Panc1 (cell line): Measurements from ENCODE around the gene PROZ. TPM values are rescaled to one million over a fixed set of nuclear protein-coding genes. Genes with fewer than 3 reads are reported as not detected.
A peak's percentile ranks its signal among the peaks of the same experiment; 100 is the strongest.

ENCODE experiments used
- ATAC-seq: fragments of 200-7000 bp; cut with Tn5 transposase; 2 replicates; pipeline ENCODE4 v1.9.1; 2020; ENCODE audit warnings: mild to moderate bottlenecking, moderate library complexity
- Bru-seq: library from RNA; stranded (reverse); fragments of 400-500 nt; gene quantifications from one replicate; lab custom pipeline; 2021; lab: Mats Ljungman, UMichigan
- BruChase-seq, 2 experiments: library from RNA; stranded (reverse); fragments of 400-500 nt; gene quantifications; one replicate each; lab custom pipeline; 2021; lab: Mats Ljungman, UMichigan
- BruUV-seq: library from RNA; stranded (reverse); fragments of 400-500 nt; replicated peaks from 2 replicates; lab custom pipeline; 2021; lab: Mats Ljungman, UMichigan
- CTCF ChIA-PET: fragments of 300-600 bp; sonication (Branson Sonifier 250); formaldehyde crosslinking; loops from one replicate; lab custom pipeline; 2022; ENCODE audit warnings: antibody characterized with exemption; lab: Charles Lee
- POLR2A ChIA-PET: fragments of 300-600 bp; sonication (Branson Sonifier 250); formaldehyde crosslinking; loops from one replicate; lab custom pipeline; 2022; ENCODE audit warnings: antibody characterized with exemption; lab: Charles Lee
- DNase-seq: peaks from one replicate; pipeline ENCODE4 v3.0.0-alpha.2; 2010; ENCODE audit warnings: low read depth, low spot score
- H3K27ac ChIP-seq: 2 replicates; pipeline ENCODE4 v1.5.1; 2011; ENCODE audit warnings: mild to moderate bottlenecking, low read length, inconsistent platforms
- H3K27me3 ChIP-seq: fragments of 200-500 bp; sonication (Bioruptor generic); 2 replicates; pipeline ENCODE4 v1.6.0; 2014; ENCODE audit warnings: low read length, inconsistent platforms; ENCODE audit not compliant: control insufficient read depth, insufficient read depth
- H3K36me3 ChIP-seq: fragments of 200-500 bp; sonication (Bioruptor generic); 2 replicates; pipeline ENCODE4 v1.5.1; 2014; ENCODE audit warnings: inconsistent platforms, mild to moderate bottlenecking, low read length, moderate library complexity; ENCODE audit not compliant: control insufficient read depth, insufficient read depth
- H3K4me1 ChIP-seq: 2 replicates; pipeline ENCODE4 v1.5.1; 2011; ENCODE audit warnings: inconsistent platforms, mild to moderate bottlenecking, low read length, moderate library complexity; ENCODE audit not compliant: control insufficient read depth, insufficient read depth
- H3K4me3 ChIP-seq, 2 experiments: 2 replicates each; pipeline ENCODE4 v1.5.1; 2011 to 2012; ENCODE audit warnings: low read depth in 2 of 2, low read length in 2 of 2, mild to moderate bottlenecking in 2 of 2, inconsistent platforms in 1 of 2, moderate library complexity in 1 of 2
- H3K9me3 ChIP-seq: fragments of 200-500 bp; sonication (Bioruptor generic); 2 replicates; pipeline ENCODE4 v1.5.1; 2014; ENCODE audit warnings: low read depth, mild to moderate bottlenecking, inconsistent platforms, low read length, moderate library complexity; ENCODE audit not compliant: control insufficient read depth, insufficient read depth
- POLR2AphosphoS5 ChIP-seq: IDR thresholded peaks from 2 replicates; pipeline ENCODE4 v1.6.1; 2012; ENCODE audit warnings: mild to moderate bottlenecking, low read depth, low read length, moderate library complexity
- SIN3A ChIP-seq: IDR thresholded peaks from 2 replicates; pipeline ENCODE4 v1.6.1; 2012; ENCODE audit warnings: low read depth, mild to moderate bottlenecking, low read length, moderate library complexity, borderline replicate concordance; ENCODE audit not compliant: insufficient read depth
- TCF7L2 ChIP-seq: IDR thresholded peaks from 2 replicates; pipeline ENCODE4 v1.6.1; 2011; ENCODE audit warnings: mild to moderate bottlenecking, low read depth, low read length, inconsistent platforms
- in situ Hi-C: cut with HindIII; loops from 2 replicates; pipeline ENCODE4 v1.10.0; 2016; ENCODE audit warnings: low sequenced_read_pairs, low pct_unique_long_range_greater_than_20kb
- intact Hi-C: fragments of 100-400 bp; cut with micrococcal nuclease; formaldehyde crosslinking; loops from one replicate; pipeline ENCODE4 v1.10.0; 2022; ENCODE audit not compliant: unreplicated experiment
- long read RNA-seq: library from polyadenylated mRNA; unstranded; transcript quantifications from one replicate; pipeline ENCODE4 v2.0.0, GENCODE V29; 2021; ENCODE audit not compliant: unreplicated experiment
- polyA plus RNA-seq: library from polyadenylated mRNA; unstranded; fragments of >200 nt; gene quantifications from one replicate; pipeline ENCODE4 v1.2.1, GENCODE V29; 2012; ENCODE audit warnings: missing spikeins; ENCODE audit not compliant: insufficient read length
- total RNA-seq: library from RNA; stranded (reverse); gene quantifications from one replicate; pipeline ENCODE4 v1.2.1, GENCODE V29; 2021; ENCODE audit not compliant: unreplicated experiment
- TF ChIP-seq, protein P1 (sequence below), 2 experiments: IDR thresholded peaks; 2 replicates each; pipeline ENCODE4 v1.6.1; 2011 to 2012; ENCODE audit warnings: low read depth in 2 of 2, control low read depth in 1 of 2, low read length in 1 of 2, mild to moderate bottlenecking in 1 of 2, moderate library complexity in 1 of 2; ENCODE audit not compliant: insufficient read depth in 1 of 2
- TF ChIP-seq, protein P2 (sequence below): fragments of 450-650 bp; IDR thresholded peaks from 2 replicates; pipeline ENCODE4 v1.5.1; 2017; ENCODE audit warnings: mild to moderate bottlenecking

Gene PROZ
- total RNA-seq: not detected
- 0.29 TPM for polyA plus RNA-seq
- not detected for Bru-seq, nascent RNA
- percentile 6 among the genes with signal in this experiment for BruChase-seq, experiment 1, labeled RNA remaining after a 2-hour chase
- percentile 7 among the genes with signal in this experiment for BruChase-seq, experiment 2, labeled RNA remaining after a 6-hour chase
- long read RNA-seq: 0 reads

DNA sequence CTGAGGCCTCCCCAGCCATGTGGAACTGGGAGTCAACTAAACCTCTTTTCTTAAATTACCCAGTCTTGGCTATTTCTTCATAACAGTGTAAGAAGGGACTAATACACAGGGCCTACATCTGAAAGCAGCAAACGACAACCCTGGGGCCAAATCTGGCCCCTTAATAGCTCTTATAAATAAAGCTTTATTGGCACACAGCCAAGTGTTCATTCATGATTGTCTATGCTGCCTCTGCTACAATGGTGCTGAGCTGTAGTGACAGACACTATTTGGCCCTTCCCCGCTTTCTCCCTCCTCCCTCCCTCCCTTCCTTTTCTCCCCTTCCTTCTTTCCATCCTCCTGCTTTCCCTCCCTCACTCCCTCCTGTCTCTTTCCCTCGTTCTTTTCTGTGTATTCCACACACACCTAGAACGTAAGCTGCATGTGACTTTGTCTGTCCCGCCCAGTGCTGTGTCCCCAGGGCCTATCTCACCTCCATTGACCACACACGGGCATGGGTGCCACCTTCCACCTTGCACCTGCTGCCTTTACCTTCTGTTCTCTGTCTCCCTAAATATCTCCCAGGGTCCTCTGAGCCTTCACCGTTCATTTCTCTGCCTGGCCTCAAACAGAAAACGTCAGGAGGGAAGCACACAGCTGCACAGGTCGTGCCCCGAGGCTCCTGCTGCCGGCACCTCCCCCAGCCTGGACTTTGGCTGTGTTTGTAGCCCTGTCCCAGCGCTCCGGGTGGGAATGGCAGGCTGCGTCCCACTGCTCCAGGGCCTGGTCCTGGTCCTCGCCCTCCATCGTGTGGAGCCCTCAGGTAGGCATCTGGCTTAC, at the start of gene PROZ:
Gene PROZ (plus strand): TSS at position 720 of the 819 bp plus-strand sequence. CDS start 13 bp downstream, at position 733.
- Histone ChIP-seq H3K4me3 (no peak within 1 kb of the TSS), H3K27me3 (no peaks in the 10 kb centered on the region), H3K27ac (no peak within 1 kb of the TSS), H3K4me1 (no peaks in the 10 kb centered on the region; the same call in 1 of the 2 replicates), H3K36me3 (no peaks in the 10 kb centered on the region), H3K9me3 (no peaks in the 10 kb centered on the region)
- DNase-seq: no peak
- intact Hi-C loops (no loop called here), in situ Hi-C loops (no loop called here)
- ChIA-PET POLR2A (no interaction called here), CTCF (interaction anchor here (0.6 kb wide), 1 partner anchor 249 kb away, joined by 3 read pairs; no protein-coding TSS in a partner anchor)
- no TSS peak for BruUV-seq
- ATAC-seq: no peak
- TF ChIP-seq POLR2AphosphoS5 (no peak), TCF7L2 (no peak), SIN3A (no peak)
- TF ChIP-seq, protein P1, sequence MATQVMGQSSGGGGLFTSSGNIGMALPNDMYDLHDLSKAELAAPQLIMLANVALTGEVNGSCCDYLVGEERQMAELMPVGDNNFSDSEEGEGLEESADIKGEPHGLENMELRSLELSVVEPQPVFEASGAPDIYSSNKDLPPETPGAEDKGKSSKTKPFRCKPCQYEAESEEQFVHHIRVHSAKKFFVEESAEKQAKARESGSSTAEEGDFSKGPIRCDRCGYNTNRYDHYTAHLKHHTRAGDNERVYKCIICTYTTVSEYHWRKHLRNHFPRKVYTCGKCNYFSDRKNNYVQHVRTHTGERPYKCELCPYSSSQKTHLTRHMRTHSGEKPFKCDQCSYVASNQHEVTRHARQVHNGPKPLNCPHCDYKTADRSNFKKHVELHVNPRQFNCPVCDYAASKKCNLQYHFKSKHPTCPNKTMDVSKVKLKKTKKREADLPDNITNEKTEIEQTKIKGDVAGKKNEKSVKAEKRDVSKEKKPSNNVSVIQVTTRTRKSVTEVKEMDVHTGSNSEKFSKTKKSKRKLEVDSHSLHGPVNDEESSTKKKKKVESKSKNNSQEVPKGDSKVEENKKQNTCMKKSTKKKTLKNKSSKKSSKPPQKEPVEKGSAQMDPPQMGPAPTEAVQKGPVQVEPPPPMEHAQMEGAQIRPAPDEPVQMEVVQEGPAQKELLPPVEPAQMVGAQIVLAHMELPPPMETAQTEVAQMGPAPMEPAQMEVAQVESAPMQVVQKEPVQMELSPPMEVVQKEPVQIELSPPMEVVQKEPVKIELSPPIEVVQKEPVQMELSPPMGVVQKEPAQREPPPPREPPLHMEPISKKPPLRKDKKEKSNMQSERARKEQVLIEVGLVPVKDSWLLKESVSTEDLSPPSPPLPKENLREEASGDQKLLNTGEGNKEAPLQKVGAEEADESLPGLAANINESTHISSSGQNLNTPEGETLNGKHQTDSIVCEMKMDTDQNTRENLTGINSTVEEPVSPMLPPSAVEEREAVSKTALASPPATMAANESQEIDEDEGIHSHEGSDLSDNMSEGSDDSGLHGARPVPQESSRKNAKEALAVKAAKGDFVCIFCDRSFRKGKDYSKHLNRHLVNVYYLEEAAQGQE (IDR thresholded peaks at IDR 0.05; ENCODE audit: insufficient read depth in 1 of 2, low read depth in 2 of 2, low read length in 1 of 2): no peak
- TF ChIP-seq, protein P2, sequence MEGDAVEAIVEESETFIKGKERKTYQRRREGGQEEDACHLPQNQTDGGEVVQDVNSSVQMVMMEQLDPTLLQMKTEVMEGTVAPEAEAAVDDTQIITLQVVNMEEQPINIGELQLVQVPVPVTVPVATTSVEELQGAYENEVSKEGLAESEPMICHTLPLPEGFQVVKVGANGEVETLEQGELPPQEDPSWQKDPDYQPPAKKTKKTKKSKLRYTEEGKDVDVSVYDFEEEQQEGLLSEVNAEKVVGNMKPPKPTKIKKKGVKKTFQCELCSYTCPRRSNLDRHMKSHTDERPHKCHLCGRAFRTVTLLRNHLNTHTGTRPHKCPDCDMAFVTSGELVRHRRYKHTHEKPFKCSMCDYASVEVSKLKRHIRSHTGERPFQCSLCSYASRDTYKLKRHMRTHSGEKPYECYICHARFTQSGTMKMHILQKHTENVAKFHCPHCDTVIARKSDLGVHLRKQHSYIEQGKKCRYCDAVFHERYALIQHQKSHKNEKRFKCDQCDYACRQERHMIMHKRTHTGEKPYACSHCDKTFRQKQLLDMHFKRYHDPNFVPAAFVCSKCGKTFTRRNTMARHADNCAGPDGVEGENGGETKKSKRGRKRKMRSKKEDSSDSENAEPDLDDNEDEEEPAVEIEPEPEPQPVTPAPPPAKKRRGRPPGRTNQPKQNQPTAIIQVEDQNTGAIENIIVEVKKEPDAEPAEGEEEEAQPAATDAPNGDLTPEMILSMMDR: no peak

DNA sequence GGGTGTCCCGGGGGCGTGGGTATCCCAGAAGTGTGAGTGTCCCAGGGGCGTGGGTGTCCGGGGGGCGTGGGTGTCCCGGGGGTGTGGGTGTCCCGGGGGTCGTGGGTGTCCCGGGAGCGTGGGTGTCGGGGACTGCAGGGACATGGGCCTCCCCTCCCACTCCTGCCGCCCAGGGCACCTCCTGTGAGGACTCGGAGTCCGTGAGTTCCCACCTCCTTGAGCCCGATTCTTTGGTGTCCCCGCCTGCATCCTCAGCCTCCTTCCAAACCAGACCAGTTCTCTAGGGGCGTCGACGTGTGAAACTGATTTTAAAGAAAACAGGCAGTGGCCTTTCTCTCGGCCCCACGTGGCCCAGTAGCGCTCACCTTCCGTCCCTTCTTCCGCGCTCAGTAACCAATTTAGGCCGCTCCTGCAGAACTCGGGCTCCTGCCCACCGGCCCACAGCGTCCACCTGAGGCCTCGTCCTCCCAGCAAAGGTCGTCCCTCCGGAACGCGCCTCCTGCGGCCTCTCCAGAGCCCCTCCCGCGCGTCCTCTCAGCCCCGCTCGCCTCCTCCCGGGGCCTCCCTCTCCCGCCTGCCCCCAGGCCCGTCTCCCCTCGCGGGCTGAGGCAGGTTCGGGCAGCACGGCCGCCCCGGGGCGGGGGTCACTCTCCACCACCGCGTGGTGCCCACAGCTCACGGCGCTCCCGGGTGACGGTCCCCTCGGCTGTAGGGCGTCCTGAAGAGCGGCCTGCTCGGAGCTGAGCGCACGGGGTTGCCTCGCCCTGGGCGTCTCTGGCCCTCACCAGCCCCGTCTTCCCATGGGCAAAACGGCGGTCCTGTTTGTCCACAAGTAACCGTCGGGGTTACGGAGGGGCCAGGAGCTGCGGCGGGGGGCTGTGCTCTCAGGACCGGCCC, 49.0 kb upstream of the PROZ start:
- CTCF ChIA-PET: no interaction called here
- BruUV-seq: no TSS peak

More for the DNA sequence above, 49.0 kb upstream of the PROZ start:
- DNase-seq: no peak
- H3K27me3 ChIP-seq: no peaks in the 10 kb centered on the region
- POLR2A ChIA-PET: no interaction called here
- TF ChIP-seq SIN3A (no peak), TCF7L2 (no peak), POLR2AphosphoS5 (no peak)
- TF ChIP-seq, protein P2: no peak
- TF ChIP-seq, protein P1 (IDR thresholded peaks at IDR 0.05; ENCODE audit: insufficient read depth in 1 of 2, low read depth in 2 of 2, low read length in 1 of 2): no peak
- no peaks in the 10 kb centered on the region for H3K36me3 ChIP-seq
- intact Hi-C loops: no loop called here
- H3K4me3 ChIP-seq: no peak overlapping the region
- ATAC-seq: no peak
- no peaks in the 10 kb centered on the region for H3K9me3 ChIP-seq
- peaks cover 8% of the 10 kb centered on the region for H3K4me1 ChIP-seq
- no peak overlapping the region for H3K27ac ChIP-seq
- in situ Hi-C loops: no loop called here
